GM18520 (cell line): ENCODE results near the gene GPR180.

Experiments
- ATAC-seq: cut with Tn5 transposase; IDR thresholded peaks from one replicate; pipeline ENCODE4 v1.9.1; 2021; ENCODE audit not compliant: unreplicated experiment

Gene GPR180

GRCh38 chr13:94601446-94602431 lies at the start of gene GPR180:
TSS of gene GPR180 (plus strand) at chr13:94601857. CDS start at chr13:94601928, 71 bp downstream.
- ATAC-seq, result peak; percentile 100

GRCh38 chr13:94552095-94552494 lies 49.6 kb upstream of the GPR180 start:
- no peak for ATAC-seq

DNA sequence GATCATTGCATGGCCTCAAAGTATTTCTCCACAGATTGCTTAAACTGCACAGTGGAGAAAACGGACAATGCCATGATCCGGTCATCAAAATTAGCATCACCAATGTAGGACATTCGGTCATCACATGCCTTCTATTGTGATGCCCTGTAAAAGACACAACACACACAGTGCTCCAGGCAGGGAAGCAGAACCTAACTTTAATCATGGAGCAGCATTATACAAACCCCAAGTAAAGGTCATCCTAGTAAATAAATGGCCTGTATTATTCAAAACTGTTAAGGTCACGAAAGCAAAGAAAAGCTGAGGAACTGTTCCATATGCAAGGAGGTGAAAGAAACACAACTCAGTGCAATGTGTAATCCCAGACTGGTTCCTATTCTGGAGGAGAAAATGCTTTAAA lies 47.9 kb upstream of the GPR180 start:
- no peak for ATAC-seq

DNA sequence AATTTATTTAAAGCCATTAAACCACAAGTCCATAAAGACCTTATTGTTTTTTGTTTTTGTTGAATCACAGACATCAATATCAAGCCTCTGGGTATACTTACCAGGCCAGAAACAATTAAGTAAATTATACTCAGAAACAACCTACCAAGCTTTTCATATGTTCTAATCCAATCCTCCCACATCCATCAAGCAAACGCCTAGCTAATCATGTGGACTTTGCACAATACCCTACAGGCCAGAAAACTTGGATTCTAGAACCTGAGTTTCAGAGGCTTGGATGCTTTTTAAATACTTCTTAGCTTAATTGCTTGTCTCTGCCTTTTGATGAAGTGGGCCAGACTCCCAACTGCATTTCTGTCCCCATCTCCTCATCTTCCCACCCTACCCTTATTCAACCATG lies 45.6 kb upstream of the GPR180 start:
- no peak for ATAC-seq

GRCh38 chr13:94556621-94557020 lies 45.0 kb upstream of the GPR180 start:
- no peak for ATAC-seq

DNA sequence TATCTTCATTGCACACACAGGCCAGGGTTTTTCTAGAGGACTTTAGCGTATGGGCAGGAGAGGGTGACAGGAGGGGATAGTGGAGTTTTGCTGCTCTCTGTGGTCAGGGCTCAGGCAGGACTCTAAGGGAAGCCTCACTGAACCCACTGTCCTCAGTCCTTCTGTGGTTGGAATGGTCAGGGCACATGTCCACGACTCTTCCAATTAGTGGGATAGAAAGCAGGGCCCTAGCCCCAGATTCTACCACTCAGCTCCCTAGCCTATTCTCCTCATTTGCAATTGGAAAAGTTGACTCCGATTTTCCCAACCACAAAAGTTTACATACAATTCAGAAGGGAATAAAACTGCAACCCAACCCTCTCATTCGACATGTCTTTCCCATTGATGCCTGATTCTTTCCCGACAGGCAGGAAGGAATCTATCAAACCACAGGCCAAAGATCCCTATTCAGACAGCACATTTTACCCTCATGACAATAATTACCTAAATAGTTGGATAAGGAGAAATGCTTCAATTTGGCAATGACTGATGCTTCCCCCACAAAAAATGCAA lies 43.9 kb upstream of the GPR180 start:
- ATAC-seq, result no peak

DNA sequence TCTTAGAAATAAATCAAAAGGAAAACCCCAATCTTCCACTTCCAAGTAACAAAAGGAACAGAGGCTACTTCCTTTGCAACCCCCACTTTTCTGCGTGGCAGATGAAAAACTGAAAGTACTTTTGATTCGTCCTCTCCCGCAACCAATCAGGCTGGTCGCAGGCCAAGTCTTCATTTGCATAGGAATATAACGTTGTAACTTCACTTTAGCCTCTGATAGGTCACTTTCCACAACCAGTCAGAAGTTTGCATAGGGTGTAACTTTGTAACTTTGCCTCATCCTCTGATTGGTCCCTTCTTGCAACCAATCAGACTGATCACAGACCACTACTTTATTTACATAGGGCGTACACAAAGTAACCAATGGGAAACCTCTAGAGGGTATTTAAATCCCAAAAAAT lies 42.9 kb upstream of the GPR180 start:
- ATAC-seq, result no peak

GRCh38 chr13:94559222-94559795 lies 42.3 kb upstream of the GPR180 start:
- no peak for ATAC-seq

GRCh38 chr13:94560116-94560515 lies 41.5 kb upstream of the GPR180 start:
- ATAC-seq, result no peak

DNA sequence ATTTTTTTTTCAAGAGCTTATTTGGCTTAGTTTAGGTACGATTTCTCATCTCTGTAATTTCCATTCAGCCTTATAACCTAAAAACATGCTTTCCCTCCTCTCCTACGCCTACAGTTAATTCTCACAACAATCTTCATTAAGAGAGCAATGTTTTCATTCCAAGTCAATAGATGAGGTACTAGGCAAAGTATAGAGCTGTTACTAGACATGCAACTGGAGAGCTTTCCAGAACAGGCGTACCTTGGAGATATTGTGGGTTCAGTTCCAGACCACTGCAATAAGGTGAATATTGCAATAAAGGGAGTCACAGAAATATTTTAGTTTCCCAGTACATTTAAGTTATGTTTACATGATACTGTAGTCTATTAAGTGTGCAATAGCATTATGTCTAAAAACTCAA lies 40.5 kb upstream of the GPR180 start:
- ATAC-seq, result no peak

DNA sequence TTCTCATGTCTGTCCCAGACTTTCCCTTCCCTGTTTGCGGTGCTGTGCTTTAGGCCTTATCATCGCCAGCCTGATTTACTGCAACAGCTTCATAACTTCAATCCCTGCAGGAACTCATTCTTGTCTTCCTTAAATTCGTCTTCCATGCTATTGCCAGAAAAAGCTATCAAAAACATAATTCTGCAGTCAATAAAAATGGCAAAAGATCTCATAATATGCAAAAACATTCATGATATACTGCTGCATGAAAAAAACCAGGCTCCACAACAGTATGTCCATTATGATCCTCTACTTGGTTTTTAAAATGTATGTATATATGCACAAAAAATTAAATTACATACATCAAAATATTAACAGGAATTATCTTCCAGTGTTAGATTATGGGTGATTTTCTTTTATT lies 34.1 kb upstream of the GPR180 start:
- no peak for ATAC-seq

GRCh38 chr13:94568443-94568842 lies 33.2 kb upstream of the GPR180 start:
- ATAC-seq, result no peak

DNA sequence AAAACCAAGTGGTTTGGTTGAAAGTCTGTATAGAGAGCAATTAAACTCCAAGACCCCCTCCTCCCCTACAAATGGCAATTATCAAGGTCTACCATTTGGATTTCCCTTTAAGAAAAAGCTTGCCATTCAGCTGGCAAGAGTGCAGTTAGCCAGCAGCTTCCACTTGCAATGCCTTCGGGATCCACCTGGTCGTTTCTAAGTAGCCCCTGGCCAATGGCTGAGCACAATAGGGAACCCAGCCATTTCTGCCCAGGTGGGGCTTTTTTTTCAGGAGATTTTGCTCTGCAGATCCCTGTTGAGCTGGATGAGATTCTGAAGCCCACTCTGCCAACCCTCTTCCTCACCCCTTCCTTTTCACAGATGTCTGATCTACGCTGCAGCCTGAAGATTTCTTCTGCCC lies 32.0 kb upstream of the GPR180 start:
- ATAC-seq, result no peak

- no peak for ATAC-seq
Measured at GRCh38 chr13:94579063-94579462, 22.6 kb upstream of the GPR180 start.

DNA sequence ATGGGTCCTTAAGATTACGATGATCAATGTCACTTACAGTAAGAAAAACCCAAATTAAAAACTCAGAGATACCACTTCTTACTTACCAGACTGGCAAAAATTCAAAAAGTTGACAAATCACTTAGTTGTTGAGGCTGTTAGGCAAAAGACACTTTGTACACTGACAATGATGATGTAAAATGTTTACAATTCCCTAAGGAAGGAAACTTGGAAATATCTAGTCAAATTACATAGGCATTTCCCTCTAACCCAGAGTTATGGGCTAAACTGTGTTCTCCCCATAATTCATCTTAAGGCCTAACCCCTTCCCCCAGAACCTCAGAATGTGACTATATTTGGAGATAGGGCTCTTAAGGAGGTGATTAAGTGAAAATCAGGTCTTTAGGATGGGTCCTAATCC lies 17.7 kb upstream of the GPR180 start:
- no peak for ATAC-seq

- ATAC-seq, result no peak
Measured at GRCh38 chr13:94585543-94586101, 16.0 kb upstream of the GPR180 start.

GRCh38 chr13:94586371-94586770 lies 15.3 kb upstream of the GPR180 start:
- no peak for ATAC-seq

DNA sequence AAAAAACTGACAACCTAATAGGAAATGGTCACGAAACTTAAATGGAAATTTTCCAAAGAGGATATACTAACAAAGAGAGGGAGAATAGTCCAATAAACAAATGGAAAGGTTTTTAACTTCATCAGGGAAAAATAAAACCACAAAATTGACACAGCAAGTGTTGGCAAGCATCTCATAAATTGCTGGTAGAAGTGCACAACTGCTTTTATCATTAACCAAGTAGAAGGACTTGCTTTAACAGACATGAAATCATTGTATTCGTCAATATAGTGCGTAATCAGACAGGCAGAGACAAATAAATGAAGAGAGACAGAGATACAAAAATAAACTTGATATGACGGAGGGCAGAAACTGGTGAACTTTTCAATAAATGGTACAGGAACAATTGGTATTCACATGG lies 13.1 kb upstream of the GPR180 start:
- ATAC-seq, result no peak

- no peak for ATAC-seq
Measured at GRCh38 chr13:94590744-94591143, 10.9 kb upstream of the GPR180 start.

DNA sequence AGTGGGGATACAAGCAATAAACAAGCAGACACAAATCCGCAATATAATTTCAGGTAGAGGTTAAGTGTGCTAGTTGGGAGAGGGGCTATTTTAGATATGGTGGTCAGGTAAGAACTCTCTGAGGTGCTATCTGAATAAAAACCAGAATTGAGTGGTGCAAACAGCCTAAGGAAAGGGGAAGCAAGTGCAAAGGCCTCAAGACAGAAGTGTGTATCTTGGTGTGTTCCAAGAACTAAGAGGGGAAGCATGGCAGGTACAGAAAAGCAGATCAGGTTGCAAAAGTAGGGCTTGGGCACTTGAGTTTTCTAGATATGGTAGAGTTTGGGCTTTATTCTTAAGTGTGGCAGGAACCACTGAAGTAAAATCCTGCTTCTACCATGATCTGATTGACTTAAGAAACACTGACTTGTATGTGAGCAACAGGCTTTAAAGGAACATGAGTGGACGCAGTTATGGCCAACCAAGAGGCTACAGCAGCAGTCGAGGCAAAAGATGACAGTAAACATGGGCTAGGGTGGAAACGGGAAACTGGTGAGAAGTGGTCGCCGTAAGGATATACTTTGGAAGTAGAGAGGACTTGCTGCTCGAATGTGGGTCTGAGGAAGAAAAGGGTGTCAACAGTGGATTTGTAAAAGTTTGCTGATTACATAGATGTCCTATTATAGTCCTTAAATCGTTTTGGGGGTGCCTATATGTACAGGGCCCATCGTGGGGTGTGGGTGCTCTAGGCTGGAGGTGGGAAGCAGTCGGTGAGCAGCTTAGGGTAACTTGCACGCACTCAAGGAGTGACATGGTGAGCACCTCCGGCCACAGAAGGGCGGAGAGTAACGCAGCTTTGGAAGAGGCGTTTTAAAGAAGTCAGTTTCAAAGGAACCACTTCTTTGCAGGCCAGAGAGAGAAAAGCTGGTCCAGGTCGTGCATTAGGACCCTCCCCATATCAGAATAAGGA lies 6.4 kb upstream of the GPR180 start:
- peak; percentile 29 for ATAC-seq
